GM19463 (cell line): ENCODE measurements around the gene RASGEF1C.
"Not testable (repeated sequence)": the region's sequence is repeated elsewhere in the genome, so short reads cannot be mapped to it uniquely, and the experiment has no call there.

Experiments used
- ATAC-seq: cut with Tn5 transposase; IDR thresholded peaks from one replicate; pipeline ENCODE4 v1.9.1; 2021; ENCODE audit warnings: mild to moderate bottlenecking, moderate library complexity; ENCODE audit not compliant: unreplicated experiment

RASGEF1C gene

DNA sequence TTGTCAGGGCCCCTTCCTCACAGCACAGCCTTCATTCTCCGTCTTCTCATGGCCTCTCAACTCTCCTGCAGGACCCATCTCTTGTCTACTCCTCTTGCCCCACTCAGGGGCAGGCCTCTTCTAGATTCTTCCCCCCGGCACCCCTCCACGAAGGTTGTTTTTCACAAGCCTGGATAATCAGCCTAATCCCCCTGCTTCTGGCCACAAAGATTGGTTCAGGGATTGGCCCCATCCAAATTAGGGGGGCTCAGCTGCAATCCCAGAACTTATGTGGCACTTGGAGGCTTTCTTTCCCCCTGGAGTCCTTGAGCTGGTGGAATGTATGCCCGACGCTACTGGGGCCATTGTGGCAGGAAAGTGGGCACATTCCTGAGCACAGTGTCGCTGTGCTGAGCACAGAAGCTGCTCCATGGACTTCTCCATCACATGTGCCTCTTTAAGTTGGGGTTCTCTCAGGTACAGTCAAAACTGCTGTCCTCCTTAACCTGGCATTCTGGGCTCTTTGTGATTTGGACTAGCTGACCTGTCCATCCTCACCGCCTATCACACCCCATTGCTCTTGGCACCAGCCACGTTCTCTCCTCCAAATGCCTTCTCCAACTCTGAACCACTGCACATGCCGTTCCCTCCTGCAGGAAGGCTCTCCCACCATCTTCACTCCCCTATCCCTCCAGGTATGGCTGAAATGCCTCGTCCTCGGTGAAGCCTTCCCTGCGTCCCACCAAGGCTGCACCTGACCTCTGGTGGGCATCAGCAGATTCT lies 70.6 kb downstream of the RASGEF1C start:
- no peak for ATAC-seq

DNA sequence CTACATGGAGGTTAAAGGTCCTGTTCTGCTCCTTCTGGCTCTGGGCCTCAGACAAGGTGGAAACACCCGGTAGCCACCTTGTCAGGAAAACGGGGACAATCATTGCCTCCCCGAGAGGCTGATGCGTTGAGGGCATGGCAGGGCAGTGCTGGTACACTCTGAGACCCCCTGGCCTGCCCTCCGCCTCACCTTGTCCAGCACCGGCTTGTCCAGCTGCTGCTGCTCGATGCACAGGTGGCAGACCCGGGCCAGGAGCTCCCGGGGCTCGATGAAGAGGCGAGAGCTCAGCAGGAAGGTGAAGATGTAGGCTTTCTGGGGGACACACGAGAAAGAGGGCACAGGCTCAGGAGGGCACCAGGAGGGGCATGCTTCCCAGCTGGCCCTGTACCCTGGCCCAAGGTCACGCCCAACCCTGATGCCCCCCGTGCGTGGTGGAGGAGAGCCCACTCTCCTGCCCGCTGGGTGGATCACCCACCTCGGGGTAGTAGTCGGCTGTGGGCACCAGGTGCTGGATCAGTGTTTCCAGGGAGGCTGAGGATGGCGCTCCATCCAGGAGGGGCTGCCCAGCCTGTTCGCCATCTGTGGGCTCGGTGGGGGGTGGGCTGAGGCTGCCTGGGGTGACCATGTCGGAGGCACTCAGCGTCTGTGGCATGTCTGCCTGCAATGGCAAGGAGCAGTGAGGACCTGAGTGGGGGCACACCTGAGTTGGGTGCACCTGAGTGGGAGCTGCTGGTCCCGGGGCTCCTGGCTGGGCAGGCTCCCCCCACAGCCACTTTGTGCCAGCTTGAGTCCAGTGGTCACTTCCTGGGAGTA lies 71.4 kb downstream of the RASGEF1C start:
- no peak for ATAC-seq

DNA sequence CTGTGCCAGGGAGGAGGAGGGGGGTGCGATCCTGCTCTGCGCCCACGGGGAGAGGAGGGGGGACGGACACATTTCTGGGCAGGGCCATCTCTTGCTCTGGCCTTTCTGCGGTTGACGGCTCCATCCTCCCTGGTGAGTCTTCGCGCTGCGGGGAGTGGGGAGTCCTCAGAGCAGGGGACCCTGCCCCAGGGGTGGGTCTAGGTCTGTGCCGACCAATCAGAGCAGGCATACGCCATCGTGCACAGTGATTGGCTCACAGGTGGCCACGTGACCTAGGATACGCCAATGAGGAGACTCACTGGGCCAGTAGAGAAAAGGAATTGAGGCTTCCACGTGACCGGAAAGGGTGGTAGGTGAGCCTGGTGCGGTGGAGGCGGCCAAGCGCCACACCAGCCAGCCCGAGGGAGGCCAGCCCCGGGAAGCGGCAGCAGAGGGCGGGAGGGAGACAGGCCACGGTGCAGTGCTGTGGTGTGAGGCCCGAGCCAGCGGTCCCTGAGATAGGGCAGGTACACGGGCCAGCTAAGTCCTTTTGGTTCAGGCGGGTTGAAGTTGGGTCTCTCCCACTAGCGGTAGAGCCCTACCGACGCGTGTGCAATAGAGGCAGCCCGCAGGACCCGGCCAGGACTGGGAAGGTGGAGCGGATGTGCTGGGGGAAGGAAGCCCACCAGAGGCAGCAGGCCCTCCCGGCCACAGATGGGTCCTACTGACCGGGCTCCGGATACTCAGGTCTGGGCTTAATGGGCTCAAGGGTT lies 72.2 kb downstream of the RASGEF1C start:
- ATAC-seq = no peak

DNA sequence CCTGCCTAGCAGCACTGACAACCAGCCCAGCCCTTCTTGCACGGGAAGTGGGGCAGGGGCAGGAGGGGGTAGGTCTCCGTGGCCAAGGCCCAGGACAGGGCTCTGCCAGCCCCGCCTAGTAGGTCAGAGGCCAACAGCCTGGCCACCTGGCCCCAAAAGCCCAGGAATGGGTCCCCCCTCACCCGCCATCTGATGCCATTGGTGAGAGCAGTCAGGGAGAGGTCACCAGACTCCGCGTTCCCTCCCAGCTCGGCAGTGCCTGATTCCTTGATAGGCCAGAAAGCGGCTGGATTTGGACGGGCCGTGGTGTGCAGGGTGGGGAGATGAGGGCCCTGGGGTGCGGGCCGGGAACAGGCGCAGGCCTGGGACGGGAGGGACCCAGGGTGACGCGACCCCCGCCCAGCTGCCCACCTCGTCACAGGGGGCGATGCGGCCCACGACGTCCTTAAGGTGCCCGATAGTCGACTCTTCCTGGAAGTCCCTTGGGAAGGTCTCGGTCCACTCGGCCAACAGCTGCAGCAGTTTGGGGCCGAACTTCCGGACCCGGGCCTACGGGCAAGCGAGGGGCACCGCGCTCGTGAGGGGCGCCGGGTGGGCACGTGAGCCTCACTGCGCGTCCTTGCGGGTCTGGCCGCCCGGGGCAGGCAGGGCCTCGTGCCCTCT lies 72.9 kb downstream of the RASGEF1C start:
- ATAC-seq = no peak

DNA sequence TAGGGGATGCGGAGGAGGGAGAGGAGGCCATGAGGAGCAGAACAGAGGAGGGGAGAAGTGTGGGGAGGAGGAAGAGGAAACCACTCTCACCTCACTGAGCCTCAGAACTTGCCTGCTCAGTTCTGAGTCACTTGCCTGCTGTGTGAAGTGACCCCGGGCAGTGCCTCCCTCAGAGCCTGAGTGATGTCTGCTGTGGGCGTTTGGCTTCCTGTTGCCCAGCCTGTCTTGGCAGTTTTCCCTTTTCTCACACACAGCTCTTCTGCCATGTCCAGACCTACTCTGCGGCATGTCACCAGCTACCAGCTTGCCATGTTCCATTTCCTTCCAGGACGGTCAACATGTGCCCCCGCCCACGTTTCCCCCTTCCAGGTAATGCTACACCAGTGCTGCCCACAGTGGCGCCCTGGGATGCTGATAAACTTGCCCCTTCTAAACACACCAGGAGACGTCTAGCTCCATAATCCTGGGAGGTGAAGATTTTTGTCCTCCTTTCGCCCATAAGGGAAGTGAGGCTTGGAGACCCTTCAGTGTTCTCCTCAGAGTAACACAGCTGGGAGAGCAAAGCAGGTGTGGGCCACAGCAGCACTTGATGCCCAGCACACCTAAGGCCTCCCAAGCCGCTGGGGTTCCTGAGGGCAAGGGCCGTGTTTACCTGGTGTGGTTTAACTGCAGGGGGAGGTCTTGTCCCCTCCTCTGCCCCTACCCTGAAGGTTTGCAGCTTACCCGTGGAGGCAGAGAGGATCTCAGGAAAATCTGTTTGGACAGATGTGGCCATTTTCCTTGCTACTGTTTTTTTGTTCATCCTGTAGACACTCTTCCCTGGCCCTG lies 73.7 kb downstream of the RASGEF1C start:
- no peak for ATAC-seq

DNA sequence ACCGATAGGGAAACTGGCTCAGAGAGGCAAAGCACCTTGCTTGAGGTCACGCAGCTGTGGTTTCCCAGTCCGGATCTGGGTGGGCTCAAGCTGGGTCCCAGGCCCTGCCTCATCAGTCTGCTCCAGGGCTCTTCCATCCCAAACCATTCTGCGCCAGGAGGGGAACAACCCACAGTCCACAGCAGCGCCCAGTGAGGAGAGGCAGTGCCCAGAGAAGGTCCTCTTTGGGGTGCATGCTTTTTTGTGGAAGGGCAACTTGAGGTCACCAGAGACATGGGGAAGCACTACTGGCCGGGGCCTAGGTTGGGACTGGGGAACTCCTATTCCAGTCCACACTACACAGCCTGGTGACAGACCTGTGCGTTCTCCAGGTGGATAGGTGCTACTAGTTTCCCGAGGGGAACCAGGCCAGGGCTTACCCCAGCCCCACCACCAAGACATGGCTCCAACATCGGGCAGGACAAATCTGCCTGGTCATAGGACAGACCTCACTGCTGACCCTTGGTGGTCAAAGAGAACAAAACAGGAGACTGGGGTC lies 75.0 kb downstream of the RASGEF1C start:
- no peak for ATAC-seq

DNA sequence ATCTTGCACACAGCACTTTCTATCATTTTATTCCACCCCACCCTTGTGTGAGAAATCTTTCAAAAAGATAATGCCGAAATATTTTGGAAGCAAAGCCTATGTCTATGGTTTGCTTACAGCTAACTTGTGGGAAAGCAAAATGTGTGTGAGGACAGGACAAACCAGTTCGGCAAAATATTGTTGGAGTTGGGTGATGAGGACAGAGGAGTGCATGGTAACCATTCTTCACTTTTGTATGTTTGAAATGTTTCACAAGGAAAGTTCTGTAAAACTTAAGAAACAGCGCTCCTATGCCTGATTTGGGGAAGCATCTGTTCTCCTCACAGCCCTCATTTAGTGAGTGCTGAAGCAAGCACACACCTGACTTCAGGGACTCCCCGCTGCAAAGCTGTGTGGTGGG lies 75.5 kb downstream of the RASGEF1C start:
- no peak for ATAC-seq

DNA sequence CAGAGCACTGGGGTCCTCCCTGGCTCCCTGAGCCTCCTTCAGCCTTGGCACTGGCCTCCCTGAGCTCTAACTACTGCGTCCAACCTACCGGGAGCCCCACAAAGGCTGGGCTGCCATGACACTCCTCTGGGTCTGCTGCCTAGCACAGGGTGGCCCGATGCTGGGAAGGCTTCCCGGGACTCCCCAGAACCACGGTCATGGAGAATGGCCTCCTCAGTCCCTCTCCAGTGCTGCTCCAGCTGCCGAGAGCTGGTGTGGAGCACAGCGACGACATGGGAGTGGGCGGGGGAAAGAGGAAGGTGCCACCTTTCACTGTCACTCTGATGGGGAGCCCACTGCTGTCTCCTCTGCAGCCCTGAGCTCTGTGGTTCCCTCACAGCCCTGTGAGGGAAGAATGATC lies 76.0 kb downstream of the RASGEF1C start:
- ATAC-seq = no peak

DNA sequence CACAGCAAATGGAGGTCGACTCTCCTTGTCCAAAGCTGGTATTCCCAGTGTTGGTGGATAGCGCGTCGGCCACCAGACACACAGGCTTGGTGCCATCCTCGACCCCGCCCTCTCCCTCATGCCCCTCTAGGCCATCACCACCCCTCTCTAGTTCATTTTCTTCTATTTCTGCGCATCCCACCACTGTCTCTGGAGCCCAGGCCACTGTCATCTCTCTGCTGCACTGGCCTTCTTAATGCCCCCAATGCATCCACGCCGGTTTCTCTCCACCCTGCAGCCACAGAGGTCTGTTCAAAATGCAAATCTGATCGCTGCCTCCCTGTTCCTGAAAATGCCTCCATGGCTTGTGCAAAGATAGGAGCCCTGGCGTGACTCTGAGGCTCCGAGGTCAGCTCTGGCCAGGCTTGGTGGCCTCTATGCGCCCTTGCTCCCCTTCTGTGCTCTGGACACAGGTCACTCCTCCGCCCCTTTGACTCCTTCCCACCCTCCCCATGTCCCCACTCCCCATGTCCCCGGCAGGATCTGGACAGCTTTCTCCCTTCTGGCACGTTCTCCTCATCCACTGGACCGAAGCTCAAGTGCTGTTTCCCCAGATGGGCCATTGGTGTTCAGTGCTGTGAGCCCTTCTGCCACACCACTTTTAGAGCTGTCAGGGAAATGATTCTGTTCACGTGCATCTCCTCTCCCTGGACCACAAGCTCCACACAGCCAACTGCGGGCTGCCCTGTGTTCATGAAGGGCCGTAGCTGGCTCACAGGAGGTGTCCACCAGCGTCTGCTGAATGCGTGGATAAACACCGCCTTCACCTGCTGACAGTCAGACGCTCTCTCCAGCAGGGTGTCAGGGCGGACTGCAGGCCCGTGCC lies 77.9 kb downstream of the RASGEF1C start:
- no peak for ATAC-seq

DNA sequence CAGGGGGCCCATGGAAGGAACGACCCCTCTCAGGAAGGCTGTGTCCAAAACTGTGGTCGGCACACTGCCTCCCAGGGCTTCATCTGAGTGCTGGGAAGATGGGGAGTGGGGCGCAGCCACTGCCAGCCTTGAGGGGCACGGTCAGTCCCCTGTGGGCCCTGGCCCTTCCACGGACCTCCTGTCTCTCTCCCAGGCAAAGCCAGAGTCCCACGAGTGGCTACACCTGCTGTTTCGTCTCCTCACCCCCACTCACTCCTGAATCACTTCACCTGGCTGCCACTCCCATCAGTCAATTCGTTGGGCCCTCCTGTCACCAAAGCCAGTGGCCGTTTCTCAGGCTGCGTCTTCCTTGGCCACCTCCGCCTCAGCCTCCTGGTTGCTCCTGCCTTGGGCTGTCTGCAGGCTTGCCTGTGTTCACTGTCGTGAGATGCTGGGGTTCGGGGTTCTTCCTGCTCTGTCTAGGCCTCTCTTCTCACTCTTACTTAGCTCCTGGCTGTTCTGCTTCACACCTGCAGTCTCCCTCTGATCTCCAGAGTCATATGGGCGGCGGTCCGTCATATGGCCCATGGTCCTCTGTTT lies 78.6 kb downstream of the RASGEF1C start:
- no peak for ATAC-seq

DNA sequence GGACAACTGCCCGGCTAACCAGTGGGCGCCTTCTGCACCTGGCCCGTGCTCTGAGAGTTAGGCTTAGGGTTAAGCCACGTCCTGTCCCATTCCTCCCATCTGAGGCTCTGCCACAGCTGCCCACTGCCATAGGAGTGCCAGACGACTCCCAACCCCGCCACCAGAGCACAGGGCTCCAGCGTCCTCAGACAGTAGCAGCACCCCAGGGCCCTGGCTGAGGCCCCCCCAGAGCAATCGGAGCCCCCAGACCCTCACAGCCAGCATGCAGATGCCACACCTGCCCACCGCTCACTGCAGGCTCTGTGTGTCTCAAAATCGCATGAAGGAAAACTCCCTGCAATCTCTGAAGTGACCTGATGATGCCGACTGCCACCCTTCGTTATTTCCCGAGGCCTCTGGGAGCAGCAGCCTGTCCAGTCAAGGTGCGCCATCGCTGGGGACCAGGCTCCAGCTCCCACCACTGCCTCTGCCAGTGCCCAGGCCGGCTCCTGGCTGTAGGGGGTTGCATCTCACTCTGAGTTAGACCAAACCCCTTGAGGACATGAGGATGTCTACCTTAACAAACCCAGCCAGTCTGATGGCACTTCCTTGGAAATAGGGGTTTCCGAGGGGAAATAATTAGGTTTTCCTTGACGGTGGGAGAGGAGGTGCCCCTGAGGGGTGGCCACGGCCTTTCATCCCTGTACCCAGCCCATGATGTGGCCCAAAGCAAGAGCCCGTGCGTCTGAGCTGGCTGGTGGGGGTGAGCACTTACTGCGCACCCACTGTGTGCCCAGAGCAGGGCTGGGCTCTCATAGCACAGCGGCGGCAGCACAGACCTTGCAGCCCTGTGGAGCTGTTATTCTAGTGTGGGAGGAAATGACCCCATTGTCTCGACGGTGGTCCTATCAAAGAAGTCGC lies 79.5 kb downstream of the RASGEF1C start:
- ATAC-seq = no peak

DNA sequence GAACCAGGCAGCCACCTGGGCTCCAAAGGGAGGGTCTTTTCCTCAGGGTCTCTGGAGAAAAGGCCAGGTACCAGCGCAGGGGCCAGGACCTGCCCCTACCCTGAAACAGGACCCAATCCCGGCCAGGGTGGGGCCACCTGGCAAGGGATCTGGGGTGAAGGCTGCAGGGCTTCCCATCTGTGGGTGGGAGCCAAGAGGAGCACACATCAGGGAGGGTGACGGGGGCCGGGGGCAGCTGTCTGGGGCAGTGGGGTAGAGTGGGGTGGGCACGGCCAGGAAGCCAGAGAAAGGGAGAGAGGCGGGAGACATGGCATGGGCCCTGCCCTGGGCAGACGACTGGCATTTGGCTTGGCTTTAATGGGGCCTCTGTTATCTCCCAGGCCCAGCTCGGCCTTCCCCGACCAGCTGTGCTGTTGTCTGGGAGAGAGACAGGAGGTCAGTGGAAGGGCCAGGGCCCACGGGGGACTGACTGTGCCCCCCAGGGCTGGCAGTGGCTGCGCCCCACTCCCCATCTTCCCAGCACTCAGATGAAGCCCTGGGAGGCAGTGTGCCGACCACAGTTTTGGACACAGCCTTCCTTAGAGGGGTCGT lies 80.2 kb downstream of the RASGEF1C start:
- ATAC-seq = no peak

DNA sequence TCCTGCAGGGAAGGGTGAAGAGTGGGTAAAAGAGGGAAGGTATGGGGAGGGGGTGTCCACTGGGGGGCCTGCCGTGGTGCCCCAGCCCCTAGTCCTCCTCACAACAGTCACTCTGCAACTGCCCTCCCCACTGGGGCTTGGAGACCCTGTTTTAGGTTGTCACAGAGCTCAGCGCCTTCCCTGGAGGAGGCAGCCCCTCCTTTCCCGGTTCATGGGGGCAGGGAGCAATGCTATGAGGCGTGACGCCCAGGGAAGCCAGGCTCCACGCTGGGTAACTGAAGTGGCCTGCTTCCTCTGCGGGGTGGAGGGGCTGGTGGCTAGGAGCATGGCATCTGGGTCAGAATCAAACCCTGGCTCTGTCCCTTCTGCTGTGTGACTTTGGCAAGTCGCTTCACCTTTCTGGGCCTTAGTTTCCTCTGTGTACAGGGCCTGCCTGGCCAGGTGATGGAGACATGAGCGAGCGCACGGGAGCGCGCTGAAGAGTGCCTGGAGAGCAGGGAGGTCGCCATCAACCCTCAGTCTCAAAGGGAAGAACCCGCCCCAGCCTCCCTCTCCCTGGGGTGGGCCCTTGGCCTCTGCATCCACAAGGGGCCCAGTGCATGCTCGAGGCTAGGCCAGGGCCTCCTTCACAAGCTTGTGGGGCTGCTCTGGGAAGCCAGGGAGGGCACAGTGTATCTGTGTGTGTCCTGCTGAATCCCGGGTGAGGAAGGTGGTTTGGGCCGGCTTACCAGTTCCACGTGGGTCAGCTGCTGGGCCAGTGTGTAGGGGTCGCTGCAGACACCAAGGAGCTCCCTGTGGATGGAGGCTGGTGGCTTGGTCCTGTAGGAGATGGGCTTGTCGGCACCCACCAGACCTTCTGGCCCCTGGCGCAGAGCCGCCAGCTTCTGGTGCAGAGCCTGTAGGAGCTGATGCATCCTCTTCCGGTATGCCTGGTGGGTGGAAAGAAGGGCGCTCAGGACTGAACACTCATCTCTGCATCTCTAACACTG lies 81.0 kb downstream of the RASGEF1C start:
- ATAC-seq = no peak

DNA sequence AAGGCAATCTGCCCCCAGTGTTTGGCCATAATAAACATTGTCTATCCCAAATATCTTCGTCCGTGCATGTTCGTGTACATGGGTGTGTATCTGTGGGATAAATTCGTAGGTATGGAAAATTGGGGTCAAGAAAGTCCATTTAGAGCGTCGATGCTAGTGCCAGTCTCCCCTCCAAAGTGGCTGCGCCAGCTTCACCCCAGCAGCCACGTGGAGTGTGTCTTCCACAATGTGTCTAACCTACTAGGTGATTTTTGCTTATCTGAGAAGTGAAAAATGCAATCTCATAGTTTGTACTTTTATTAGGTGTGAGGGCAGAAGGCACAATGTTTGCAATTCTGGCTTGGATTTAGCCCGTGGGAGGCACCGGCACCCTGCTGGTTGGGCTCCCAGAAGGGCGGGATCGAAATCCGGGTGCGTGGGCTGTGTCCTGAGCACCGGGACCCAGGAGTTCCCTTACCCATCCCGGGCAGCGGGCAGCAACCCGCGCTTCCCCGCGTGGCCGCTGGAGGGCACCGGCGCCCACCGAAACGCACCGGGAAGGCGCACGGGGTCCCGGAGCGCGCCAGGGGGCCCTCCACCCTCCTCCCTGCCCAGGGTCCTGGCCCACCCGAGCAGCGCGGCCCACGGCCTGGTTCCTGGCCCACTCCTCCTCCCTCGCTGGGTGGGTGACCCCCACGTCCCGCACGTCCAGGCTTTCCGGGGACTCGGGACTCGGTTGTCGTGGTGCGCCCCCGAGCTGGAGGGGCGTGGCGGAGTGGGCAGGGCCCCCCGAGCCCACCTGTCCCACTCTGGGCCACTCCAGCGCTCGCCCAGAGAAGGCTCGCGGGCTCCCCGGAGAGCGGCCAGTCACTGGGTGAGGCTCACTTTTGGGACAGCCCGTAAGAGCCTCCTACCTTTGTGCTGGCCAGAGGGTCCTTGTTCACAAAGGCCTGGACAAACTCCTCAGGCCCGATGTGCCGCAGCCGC lies 82.0 kb downstream of the RASGEF1C start:
- ATAC-seq = no peak

DNA sequence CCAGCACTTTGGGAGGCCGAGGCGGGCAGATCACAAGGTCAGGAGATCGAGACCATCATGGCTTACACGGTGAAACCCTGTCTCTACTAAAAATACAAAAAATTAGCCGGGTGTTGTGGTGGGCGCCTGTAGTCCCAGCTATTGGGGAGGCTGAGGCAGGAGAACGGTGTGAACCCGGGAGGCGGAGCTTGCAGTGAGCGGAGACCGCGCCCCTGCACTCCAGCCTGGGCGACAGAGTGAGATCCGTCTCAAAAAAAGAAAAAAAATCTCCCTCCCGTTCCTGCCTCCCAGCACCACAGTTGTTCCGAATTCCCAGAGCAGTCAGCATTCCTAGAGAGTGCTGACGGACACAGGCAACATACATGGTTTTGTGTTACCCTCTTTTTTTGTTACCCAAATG lies 82.9 kb downstream of the RASGEF1C start:
- not testable (repeated sequence) for ATAC-seq
